GM21528 (cell line): ENCODE results near the gene AIFM1.

ENCODE experiments used
- ATAC-seq: cut with Tn5 transposase; IDR thresholded peaks from one replicate; pipeline ENCODE4 v1.9.1; 2021; ENCODE audit warnings: mild to moderate bottlenecking, moderate library complexity; ENCODE audit not compliant: unreplicated experiment, low FRiP score

The AIFM1 gene

DNA sequence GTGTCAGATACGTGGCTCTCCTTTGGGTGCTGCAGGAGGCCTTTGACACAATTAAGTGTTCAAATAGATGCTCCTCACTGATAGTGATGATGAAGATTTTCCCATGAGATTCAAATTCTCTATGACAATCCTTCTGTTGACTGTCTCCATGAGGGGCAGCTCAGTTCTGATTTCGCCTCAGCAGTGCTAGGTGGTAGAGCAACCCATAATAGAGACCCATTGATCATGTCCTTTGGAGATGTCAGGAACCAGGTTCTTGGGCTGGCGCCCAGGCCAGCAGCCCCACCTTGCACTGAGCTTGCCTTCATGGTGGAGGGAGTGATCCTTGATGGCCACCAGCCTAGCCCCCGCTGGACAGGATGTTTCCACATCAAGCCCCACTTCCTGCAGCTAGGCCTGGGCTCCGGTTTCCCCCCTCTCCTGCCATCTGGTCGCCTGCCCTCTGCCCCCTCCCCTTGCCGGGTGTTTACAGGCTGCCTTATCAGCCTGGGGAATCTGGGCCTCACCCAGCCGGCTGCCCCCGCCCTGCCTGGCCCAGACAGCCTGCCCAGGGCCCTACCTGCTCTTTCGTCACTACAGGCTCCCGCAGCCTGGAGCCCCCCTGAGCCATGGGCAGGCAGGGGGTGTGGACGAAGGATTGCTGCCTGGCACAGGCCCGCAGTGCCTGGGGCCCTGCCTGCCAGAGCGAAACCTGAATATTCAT lies 68.0 kb downstream of the AIFM1 start:
- ATAC-seq = no peak

DNA sequence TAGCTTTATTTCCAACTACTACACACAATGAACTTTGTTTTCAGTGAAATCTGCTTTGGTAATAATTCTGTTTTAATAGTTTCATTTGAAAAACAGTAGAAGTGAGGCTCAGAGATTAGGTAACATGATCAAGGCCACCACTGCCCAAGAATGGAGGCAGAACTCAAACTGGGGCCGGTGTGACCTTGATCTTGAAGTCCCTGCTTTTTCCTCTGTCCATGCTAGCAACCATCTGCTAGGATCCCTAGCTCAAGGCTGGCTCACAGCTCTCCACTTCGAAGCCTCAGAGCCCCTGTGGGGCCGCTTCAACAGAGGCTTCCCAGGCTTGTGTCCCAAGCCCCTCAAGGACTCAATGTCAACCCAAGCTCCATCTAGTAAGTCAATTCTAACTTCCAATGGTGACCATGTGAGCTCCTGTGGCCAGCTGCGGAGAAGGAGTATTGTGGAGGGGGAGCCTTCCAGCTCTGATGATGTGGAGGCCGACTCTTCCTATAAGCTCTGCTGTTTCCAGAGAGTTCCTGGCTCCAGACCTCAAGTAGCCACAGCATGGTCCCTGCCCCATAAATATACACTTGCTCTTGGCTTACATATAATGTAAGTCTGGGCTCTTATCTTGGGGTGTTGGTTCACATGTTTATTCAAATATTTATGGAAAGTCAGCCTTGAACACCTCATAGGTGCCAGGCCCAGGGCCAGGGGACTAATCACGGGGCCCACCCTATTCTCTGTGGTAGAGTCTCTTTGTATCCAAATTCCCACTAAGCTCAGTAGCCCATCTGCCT lies 70.2 kb downstream of the AIFM1 start:
- no peak for ATAC-seq

DNA sequence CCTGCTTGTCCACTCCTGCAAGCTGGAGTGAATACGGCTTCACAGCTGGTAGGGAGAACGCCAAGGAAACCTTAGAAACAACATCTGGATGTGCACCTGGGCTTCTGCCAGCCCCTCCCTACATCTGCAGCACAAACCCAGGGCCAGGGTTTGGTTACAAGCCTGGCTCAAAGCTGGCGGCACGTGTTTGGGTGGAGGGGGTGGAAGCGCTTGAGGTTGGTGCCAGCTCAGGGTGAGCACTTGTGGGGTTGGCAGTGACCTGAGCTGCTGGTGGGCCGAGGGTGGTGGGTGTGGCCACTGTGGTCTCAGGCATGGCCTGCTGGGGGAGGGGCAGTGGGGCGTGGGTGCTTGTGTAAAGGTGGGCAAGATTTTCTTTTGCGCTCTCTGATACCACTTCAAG lies 70.9 kb downstream of the AIFM1 start:
- ATAC-seq = no peak

DNA sequence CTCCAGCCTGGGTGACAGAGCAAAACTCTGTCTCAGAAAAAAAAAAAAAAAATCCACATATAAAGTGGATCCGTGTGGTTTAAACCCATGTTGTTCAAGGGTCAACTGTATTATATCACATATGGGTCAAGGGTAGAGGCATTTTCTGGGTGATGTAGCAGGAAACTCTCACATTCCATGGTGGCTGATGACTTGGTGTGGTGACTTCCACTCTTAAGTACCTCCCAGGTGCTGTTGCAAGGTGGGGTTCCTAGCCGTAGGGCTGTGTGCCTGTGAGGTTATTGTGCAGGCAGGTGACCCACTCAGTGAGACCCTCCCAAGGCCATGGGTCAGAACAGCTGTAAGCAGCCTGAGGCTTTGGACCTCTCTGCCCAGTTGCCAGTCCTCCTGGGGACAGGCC lies 72.4 kb downstream of the AIFM1 start:
- no peak for ATAC-seq

DNA sequence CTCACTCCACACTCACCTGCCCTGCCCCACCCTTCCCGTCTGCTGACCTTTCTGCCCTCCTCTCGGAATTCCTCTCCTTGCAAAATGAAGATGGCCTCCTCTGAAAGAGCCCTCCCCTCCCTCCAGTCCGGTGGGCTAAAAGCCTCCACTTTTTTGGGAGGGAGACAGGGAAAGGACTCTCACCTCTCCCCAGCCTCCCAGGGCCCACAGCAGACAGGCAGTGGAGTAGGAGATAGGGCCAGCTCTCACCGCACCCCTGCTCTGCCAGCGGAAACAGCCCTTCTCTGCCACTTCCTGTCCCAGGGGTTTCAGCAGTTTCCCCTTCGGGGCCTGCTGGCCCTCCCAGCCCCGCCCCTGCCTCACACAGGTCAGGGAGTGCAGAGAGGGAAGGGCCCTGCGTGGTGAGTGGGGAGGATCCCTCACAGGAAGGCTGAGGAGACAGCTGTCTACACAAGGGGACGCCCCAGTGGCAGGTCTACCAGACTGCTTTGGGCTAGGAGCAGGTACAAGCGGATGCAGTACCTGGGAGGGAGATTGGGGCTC lies 73.6 kb downstream of the AIFM1 start:
- ATAC-seq = peak; percentile 98

DNA sequence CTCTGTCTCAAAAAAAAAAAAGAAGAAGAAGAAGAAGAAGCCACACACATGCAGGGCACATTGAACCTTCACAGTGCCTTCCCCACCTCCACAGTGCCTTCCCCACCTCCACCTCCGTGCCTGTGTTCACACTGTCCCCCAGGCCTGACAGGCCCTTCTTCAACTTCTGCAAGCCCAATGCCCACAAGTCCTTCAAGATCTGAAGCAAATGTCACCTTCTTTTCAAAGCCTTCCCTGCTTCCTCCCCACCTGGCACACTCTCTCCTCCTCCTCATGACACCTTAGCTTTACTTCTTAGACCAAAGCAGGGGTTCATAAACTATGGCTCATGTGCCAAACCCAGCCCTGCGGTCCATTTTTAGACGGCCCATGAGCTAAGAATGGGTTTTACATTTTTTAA lies 75.3 kb downstream of the AIFM1 start:
- no peak for ATAC-seq

DNA sequence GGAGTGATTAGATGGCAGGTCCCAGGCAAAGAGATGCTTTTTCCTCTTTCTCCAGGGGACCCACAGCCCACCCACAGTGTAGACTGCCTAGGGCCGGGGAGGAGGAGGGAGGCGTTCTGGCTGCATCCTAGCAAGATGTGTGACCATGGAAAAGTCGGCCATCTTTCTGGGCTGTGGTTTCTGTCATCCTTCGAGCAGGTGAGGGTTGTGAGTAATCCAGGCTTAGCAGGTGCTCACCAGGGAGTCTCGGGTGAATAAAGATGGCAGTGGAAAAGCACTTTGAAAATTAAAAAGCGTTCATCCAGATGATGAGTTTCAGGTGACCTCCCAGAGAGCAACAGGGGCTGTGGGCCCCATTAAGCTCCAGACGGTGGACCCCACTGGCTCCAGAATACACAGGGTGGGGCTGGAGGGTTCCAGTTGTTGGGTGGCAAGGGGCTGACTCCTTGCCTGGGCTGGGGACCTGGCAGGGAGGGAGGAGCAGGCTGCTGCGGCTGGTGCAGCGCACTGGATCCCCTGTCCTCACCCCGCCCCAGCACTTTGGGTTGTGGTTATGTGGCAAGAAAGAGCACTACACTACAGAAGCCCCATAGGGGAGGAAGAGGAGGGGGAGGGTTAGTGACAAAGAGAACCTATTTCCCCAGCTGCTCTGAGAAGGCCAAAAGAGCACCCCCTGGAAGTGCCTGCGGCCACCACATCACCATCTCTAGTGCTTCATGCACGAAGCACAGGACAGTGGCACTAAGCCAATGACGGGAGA lies 79.0 kb downstream of the AIFM1 start:
- ATAC-seq = peak; percentile 39

DNA sequence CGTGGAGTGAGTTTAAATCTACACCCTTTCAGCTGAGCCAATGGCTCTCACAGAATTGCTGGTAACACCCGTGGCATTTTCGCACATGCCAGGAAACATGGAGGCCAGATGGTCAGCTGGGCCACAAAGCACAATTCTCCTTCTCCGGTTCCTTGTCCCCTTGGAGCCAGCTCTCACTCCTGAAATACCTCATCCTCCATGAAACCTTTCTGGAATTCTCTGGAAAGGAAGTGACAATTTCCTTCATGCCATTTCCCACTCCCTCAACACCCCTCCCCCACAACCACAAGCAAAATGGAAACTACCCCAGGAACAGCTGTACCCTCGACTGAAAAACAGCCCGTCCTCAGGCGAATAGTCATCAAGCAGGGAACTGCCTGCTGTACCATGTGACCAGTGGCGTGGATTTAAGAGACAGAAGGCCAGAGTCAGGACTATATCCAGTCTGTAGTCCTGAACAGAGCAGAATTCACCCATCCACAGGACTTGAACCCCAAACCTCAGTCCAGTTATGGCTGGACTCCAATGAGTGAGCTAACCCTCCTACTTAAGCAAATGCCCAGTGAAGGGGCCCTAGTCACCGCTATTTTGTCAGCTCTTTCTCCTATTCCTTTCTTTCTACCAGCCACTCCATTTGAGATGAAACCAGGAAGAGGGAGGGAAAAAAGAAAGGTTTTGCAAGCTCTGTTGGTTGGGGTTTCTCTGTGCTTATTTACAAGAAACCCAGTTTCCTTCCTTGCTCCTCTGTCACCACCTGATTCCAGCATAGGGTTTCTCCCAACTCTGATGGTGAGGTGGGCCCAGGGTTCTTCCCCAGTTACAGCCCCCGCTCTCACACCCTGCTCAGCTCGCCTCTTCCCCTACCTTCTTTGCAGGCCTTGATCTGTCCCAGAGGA lies 79.8 kb downstream of the AIFM1 start:
- ATAC-seq = no peak

DNA sequence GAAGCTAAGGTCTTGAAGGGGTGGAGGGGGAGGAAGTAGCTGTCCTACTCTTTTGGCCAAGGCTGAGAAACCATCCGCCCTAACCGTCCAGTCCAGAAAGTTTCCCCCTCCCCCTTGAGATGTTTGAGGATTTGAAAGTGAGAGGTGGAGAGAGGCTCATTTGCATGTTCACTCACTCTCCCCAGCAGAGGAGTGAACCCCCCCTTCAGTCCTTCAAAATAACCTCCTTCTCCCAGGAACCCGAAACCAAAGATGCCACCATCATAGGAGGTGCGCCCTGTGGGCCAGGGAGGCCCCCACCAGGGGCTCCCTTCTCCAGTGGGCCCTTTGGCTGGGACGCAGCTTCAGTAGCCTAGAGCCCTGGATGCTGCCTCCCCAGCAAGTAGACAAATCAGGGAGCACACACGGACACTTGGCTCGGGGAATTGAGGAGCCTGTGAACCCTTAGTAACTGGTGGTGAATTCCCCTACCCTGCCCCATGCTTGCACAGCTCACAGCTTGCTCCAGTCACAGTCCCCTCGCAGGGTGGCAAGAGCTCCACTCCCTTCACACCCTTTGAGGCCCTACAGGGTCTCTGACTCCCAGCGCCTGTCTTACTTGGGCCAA lies 80.9 kb downstream of the AIFM1 start:
- ATAC-seq = peak; percentile 42

DNA sequence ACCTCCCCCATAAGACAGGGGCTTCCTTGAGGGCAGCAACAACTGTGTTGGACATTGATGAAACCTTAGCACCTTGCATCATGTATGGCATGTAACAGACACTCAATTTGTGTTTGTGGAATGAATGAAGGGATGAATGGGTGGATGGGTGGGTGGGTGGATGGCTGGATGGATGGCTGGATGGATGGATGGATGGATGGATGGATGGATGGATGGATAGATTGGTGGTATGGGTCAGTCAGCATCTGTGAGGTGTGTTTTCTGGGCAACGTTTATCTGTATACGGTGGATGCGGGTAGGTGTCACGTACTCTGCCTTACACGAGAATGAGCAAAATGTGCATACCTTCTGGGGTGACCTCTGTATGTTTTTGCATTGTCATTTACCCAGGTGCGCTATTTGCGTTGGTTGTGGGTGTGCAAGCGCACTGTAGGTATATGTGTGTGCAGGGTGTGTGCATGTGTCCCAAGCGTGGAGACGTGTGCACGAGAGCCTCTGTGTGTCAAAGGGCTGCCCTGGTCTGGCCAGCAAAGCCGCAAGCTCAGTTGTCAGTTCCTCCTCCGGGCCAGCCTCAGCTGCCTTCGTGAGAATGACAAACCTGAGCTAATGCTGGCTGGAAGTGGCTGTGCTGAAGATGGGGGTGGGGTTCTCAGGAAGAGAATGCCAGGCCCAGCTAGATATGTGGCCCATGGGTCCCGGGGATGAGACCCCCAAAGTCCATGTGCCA lies 81.8 kb downstream of the AIFM1 start:
- peak; percentile 32 for ATAC-seq

DNA sequence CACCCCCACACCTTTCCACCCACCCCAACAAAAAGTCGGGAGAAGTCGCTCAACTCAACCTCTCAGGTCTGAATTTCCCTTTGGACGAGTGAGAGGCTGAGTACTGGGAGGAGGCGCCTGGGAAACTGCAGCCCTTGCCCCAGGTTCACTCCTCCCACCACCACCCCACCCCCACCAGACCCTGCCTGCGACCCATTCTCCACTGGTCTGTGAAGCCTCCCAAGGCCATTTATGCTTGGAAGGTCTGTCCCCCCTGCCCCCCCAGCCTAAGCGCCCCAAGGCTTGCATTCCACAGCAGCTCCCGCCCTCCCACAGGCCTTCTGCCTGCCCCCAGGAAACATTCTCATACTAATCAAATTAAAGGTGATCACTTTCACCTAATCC lies 82.5 kb downstream of the AIFM1 start:
- ATAC-seq = no peak

DNA sequence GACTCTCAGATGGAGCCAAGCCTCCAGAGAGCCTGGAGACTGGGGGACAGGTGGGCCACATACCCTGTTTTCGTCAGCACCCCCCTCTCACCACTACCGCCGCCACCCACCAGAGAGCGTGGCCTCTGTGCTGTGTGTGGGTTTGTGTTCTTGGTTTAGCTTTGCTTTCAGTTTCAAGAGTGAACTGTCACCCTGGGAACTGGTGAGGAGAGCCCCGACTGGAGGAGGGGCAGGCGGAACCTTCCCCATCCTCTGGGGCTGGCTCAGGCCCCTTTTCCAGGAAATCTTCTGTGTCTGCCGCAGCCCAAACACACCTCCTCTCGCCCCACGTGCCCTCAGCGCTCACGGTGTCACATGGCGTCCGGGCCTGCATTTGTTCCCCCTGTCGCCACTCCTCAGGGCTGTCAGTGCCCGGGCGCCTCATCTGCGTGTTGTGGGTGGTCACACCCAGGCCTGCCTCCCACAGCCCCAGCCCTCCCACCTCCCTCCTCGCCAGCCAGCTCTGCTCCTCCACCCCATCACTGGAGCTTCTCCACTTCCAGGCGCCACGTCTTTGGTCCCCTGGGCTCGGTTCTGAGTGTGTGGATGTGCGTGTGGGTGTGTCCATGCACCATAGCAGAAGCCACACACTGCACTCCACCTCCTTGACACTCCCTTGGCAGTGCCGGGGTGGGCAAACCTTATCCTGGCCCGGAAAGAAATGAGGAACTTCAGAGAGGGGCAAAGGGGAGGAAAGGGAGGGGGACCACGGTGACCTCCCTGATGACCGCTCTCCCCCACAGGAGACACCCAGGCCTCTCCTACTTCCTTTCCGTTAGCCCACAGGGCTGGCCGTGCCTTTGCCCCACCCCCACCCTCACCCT lies 83.2 kb downstream of the AIFM1 start:
- ATAC-seq = peak; percentile 56

DNA sequence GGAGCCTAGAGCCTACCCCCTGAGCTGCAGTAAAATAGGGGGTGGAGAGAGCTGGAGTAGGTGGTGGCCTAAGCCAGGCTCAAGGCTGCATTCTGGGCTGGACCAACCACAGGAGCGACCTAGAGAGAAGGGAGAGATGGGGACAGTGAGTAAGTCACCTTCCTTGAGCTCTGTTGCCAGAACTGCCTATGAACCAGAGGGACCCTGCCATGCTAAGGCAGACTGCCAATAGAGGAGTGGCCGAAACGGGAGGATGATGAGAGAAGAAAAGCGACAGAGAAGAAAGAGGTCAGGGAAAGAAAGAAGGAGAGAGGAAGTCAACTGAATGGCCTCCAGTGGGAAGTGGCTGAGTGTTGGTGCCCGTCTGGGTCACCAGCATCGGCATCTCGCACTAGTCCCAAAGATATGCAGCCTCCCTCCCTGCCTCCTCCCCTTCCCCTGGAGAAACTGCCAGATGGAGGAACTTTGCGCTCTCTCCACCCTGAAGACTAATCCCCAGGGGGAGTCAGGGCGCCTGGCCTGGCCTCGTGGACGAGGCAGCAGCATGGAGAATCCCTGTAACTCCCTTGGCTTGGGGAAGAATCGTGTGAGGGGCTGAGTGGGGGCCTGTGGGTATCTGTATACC lies 84.1 kb downstream of the AIFM1 start:
- ATAC-seq = no peak

DNA sequence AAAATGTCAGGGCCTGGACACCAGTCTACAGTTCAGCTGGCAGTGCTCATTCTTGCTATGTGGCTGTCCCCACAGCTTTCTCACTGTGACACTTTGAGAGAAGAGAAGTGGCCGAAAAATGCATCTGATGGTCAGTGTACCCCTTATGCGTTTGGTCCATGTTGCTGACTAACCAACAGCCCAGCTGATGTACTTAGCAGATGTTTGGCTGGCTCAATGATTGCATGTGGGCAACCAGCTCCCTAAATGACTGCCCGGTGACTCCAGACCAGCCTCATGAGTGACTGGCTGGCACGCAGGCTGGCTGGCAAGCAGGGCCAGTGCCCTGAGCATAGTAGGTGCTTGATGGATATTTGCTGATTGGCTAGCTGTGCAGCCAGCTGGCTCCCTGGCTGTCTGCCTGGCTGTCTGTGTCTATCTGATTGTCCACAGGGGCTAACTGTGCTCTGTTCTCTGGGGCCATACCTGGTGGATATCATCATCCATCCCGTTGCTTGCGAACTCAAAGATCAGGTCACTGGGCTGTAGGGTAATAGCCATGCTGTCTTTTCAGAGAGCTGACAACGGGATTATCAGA lies 84.8 kb downstream of the AIFM1 start:
- ATAC-seq = no peak

DNA sequence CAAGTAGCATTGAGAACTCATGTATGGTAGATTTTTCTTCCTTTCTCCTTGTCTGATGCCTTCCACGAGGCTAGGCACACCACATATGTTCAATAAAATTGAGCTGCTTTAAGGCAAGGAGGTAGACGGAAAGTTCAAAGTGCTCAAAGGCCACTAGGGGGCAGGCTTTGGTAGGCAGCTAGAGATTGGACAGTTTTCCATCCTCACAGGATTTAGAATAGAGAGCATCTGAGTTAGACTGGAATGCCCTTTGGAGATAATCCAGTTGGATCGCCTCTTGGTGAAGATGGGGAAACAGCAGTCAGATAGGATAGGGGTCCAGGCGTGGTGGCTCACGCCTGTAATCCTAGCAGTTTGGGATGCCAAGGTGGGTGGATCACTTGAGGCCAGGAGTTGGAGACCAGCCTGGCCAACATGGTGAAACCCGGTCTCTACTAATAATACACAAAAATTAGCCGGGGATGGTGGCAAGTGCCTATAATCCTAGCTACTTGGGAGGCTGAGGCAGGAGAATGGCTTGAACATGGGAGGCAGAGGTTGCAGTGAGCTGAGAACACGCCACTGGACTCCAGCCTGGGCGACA lies 85.7 kb downstream of the AIFM1 start:
- ATAC-seq = no peak
